Memory B cell (primary cell): ENCODE results near the gene RANBP6.
"Not testable (repeated sequence)": the region's sequence is repeated elsewhere in the genome, so short reads cannot be mapped to it uniquely, and the experiment has no call there.

Source experiments
- ATAC-seq: fragments of 150-1000 bp; cut with Tn5 transposase; 2 replicates; pipeline ENCODE4 v1.10.0; 2021; ENCODE audit warnings: low read depth, mild to moderate bottlenecking, moderate library complexity
- DNase-seq, 2 donors: peaks; one replicate each; pipeline ENCODE4 v3.0.0; 2022; ENCODE audit warnings: low spot score in 2 of 2
- H3K27ac Mint-ChIP-seq: one replicate; pipeline ENCODE4 v1.8.0; 2022; ENCODE audit warnings: mild to moderate bottlenecking, moderate library complexity, mixed read lengths
- H3K27me3 Mint-ChIP-seq: one replicate; pipeline ENCODE4 v1.8.0; 2022; ENCODE audit warnings: mixed read lengths
- H3K36me3 Mint-ChIP-seq: one replicate; pipeline ENCODE4 v1.8.0; 2022; ENCODE audit warnings: mild to moderate bottlenecking, mixed read lengths
- H3K4me1 Mint-ChIP-seq: one replicate; pipeline ENCODE4 v1.8.0; 2022; ENCODE audit warnings: mixed read lengths
- H3K4me3 Mint-ChIP-seq: one replicate; pipeline ENCODE4 v1.8.0; 2022; ENCODE audit warnings: mild to moderate bottlenecking, moderate library complexity, mixed read lengths
- H3K9me3 Mint-ChIP-seq: one replicate; pipeline ENCODE4 v1.8.0; 2022; ENCODE audit warnings: mixed read lengths

Gene RANBP6

DNA sequence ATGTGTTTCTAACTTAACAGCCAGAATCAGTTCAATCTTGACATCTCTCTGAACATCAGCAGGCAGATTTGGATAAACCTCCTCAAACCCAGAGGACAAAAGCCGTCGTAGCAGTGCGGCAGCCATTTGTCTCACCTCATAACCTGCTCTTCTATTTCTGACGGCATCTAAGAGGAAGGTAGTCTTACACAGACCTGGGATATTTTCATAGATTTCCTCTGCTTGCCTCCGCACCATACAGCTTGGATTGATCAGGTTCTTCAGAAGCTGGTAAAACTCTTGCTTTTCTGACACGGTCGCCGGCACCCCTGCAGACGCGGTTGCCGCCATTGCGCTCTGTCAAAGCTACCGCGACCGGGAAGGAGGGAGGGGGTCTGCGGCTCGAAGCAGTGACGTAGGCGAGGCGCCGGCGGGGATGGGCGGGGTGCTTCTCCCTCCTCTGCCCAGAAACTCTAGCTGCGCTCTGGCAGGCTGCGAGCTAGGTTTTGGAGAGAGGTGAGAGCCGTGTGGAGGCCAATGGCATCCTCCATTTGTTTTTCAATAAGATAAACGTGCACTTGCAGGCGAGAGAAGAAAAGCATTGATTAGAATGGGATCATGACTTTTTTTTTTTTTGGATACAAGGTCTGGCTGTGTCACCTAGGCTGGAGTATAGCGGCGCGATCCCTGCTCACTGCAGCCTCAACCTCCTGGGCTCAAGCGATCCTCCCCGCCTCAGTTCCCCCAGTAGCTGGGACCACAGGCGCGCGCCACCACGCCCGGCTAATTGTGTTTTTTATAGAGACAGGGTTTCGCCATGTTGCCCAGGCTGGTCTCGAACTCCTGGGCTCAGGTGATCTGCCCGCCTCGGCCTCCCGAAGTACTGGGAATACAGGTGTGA, at the start of gene RANBP6:
Gene RANBP6 (minus strand): TSS at position 347 of the 880 bp plus-strand sequence. CDS start 17 bp downstream, at position 330.
- peak within 1 kb of the TSS; percentile 98 for H3K27ac Mint-ChIP-seq
- DNase-seq = peak; percentile 84 to 88
- peak within 1 kb of the TSS; percentile 99 for H3K4me3 Mint-ChIP-seq
- no peaks in the 10 kb centered on the region for H3K27me3 Mint-ChIP-seq
- ATAC-seq = peak; percentile 99
- H3K36me3 Mint-ChIP-seq = peaks cover 26% of the 10 kb centered on the region
- H3K4me1 Mint-ChIP-seq = peaks cover 17% of the 10 kb centered on the region
- peaks cover 2% of the 10 kb centered on the region for H3K9me3 Mint-ChIP-seq

DNA sequence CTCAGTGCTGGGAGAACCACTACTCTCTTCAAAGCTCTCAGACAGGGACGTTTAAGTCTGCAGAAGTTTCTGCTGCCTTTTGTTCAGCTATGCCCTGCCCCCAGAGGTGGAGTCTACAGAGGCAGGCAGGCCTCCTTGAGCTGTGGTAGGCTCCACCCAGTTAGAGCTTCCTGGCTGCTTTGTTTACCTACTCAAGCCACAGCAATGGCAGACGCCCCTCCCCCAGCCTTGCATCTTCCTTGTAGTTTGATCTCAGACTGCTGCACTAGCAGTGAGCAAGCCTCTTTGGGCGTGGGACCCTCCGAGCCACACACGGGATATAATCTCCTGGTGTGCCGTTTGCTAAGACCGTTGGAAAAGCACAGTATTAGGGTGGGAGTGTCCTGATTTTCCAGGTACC, 47.7 kb upstream of the RANBP6 start:
- H3K36me3 Mint-ChIP-seq, H3K9me3 Mint-ChIP-seq, H3K27ac Mint-ChIP-seq, DNase-seq, H3K4me1 Mint-ChIP-seq, ATAC-seq, H3K4me3 Mint-ChIP-seq: not testable (repeated sequence)
- peaks cover 10% of the 10 kb centered on the region for H3K27me3 Mint-ChIP-seq

GRCh38 chr9:6055666-6056065, 40.2 kb upstream of the RANBP6 start:
- peaks cover 15% of the 10 kb centered on the region for H3K4me1 Mint-ChIP-seq
- H3K36me3 Mint-ChIP-seq = no peaks in the 10 kb centered on the region
- H3K4me3 Mint-ChIP-seq = no peak overlapping the region
- ATAC-seq = no peak
- H3K27ac Mint-ChIP-seq = no peak overlapping the region
- no peaks in the 10 kb centered on the region for H3K27me3 Mint-ChIP-seq
- no peak for DNase-seq
- no peaks in the 10 kb centered on the region for H3K9me3 Mint-ChIP-seq

DNA sequence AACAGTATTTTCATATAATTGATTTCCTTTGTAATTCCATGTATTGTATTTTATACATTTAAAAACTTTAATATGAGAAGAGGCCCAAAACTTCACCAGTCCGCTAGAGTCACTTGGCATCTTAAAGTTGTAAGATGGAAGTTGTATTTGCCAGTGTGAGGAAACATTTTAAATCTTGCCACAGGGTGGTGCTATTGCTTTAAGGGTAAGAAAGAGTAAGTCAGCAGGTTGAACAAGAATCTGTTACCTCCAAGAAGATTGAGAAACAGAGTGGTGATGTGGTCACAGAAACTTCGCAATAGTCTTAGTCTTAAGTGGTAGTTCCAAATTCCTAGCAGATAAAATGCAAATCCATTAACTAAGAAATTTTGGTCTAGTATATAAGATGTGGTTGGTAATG, 39.8 kb upstream of the RANBP6 start:
- no peak overlapping the region for H3K27ac Mint-ChIP-seq

GRCh38 chr9:6054280-6055099, 39.1 kb upstream of the RANBP6 start:
- Mint-ChIP-seq H3K27ac (no peak overlapping the region), H3K27me3 (no peaks in the 10 kb centered on the region), H3K4me1 (peaks cover 20% of the 10 kb centered on the region), H3K36me3 (no peaks in the 10 kb centered on the region), H3K4me3 (no peak overlapping the region), H3K9me3 (no peaks in the 10 kb centered on the region)
- peak; percentile 54 to 56 for DNase-seq
- peak; percentile 47 for ATAC-seq

More for the DNA sequence above, 39.8 kb upstream of the RANBP6 start:
- ATAC-seq (peak; percentile 44), DNase-seq (peak in 1 of 2 donors; percentile 56)
- Mint-ChIP-seq H3K4me1 (peaks cover 15% of the 10 kb centered on the region), H3K9me3 (no peaks in the 10 kb centered on the region), H3K4me3 (no peak overlapping the region), H3K27me3 (no peaks in the 10 kb centered on the region), H3K36me3 (no peaks in the 10 kb centered on the region)

DNA sequence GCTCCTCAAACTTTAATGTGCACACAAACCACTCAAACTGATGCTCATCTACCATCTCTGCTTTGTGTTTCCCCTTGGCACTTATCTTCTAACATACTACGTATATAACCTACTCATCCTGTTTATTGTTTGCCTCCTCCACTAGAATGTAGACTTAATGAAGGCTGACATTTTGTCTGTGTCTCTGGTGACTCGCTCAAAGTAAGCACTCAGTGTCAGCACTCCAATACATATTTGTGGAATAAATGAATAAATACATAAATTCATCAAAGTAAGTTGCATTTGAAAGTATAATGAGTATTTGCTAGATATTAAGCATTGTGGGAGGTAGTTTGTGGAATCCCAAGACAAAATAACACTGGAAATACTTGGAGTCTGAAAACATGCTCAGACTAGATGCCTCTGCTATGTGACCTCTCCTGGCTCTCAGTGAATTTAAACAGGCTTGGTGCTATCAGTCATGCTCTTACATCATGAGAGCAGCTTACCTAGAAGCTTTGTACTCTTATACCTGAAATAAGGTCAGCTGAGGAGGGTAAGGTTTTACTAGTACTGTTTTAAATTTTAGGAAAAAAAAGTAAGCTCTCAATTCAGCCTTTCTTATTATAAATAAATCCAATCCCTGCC, 37.0 kb upstream of the RANBP6 start:
- Mint-ChIP-seq H3K4me1 (peaks cover 20% of the 10 kb centered on the region), H3K27ac (peak overlapping the region; percentile 90), H3K4me3 (no peak overlapping the region), H3K27me3 (no peaks in the 10 kb centered on the region), H3K36me3 (no peaks in the 10 kb centered on the region), H3K9me3 (no peaks in the 10 kb centered on the region)
- ATAC-seq (no peak), DNase-seq (no peak)

DNA sequence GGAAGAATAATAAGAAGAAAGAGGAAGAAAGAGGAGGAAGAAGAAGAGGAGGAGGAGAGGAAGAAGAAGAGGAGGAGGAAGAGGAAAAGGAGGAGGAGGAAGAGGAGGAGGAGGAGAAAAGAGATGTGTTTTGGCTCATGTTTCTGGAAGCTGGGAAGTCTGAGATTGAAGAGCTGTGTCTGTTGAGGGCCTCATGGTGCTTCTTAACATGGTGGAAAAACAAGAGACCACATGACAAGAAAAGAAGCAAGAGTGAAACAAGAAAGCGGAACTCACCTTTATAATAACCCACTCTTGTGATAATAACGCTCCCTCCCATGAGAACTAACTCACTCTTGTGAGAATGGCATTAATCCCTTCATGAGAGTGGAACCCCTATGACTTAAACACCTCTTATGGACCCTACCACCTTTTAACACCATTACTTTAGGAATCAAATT, 36.1 kb upstream of the RANBP6 start:
- Mint-ChIP-seq H3K4me1 (peaks cover 20% of the 10 kb centered on the region), H3K9me3 (no peaks in the 10 kb centered on the region), H3K36me3 (peaks cover 2% of the 10 kb centered on the region), H3K4me3 (peak overlapping the region; percentile 1), H3K27ac (peak overlapping the region; percentile 90), H3K27me3 (peaks cover 2% of the 10 kb centered on the region)
- peak in 1 of 2 donors; percentile 41 for DNase-seq
- peak; percentile 92 for ATAC-seq

DNA sequence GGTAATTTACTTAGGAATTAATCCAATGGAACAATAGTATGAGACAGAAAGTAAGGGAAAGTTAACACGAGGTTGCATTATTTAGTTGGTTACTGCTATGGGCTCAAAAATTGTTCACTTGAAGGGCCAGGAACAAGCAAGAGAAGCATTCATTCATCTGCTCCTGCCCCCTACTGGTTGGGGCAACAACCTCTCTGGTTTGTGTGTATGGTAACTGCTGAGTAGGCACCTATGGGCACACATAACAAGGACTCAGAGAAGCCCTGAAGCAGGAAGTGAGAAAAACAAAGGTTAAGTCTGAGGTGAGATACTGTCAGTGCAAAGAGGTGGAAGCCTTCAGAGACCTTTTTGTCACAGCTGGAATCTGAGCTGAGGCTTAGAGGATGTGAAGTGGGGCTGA, 34.4 kb upstream of the RANBP6 start:
- peak; percentile 21 for ATAC-seq
- H3K4me1 Mint-ChIP-seq = peaks cover 20% of the 10 kb centered on the region
- no peaks in the 10 kb centered on the region for H3K9me3 Mint-ChIP-seq
- no peak overlapping the region for H3K27ac Mint-ChIP-seq
- H3K4me3 Mint-ChIP-seq = no peak overlapping the region
- H3K36me3 Mint-ChIP-seq = peaks cover 2% of the 10 kb centered on the region
- H3K27me3 Mint-ChIP-seq = peaks cover 2% of the 10 kb centered on the region
- DNase-seq = no peak

GRCh38 chr9:6048039-6048438, 32.6 kb upstream of the RANBP6 start:
- peaks cover 18% of the 10 kb centered on the region for H3K4me1 Mint-ChIP-seq
- H3K4me3 Mint-ChIP-seq = no peak overlapping the region
- no peaks in the 10 kb centered on the region for H3K9me3 Mint-ChIP-seq
- peaks cover 2% of the 10 kb centered on the region for H3K36me3 Mint-ChIP-seq
- peaks cover 2% of the 10 kb centered on the region for H3K27me3 Mint-ChIP-seq
- no peak for ATAC-seq
- H3K27ac Mint-ChIP-seq = no peak overlapping the region
- DNase-seq = no peak

DNA sequence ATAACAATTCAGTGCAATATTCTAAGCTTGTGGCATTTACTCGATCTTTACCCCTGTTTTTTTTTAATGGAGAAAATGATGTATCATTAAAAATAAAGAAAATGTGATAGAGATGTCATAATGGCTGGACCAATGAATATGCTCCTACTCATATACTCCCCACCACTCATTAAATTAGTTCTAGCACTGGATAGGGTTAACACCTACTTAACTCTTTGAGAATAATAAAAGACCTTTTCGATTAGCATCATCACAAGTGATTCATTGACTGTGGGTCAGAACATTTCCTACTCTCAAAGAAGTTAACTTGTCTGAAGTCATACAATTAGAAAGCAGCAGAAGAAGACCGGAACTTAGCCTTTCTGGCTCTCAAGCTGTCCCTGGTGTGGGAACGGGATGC, 31.6 kb upstream of the RANBP6 start:
- Mint-ChIP-seq H3K9me3 (no peaks in the 10 kb centered on the region), H3K27me3 (peaks cover 2% of the 10 kb centered on the region), H3K36me3 (peaks cover 2% of the 10 kb centered on the region), H3K4me1 (peaks cover 14% of the 10 kb centered on the region), H3K4me3 (no peak overlapping the region), H3K27ac (no peak overlapping the region)
- no peak for DNase-seq
- ATAC-seq = no peak

DNA sequence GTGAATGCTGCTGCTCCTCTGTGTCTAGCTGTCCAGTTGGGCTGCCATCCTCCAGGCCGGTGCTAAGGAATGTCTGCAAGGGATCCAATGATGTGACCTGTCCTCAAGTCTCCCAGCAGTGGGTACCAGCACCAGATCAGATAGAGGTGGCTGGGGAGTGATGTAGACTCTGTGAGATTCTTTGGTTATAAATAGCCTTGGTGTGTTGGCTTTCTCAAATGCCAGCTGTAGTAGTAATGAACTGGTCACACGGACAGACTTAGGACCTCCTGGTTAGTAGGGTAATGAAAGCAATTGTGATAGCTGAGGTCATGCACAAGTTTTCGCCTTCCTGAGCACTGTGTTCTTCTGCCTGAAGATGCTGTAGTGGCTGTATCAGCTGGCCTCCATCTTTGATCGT, 29.9 kb upstream of the RANBP6 start:
- H3K9me3 Mint-ChIP-seq = peaks cover 5% of the 10 kb centered on the region
- DNase-seq (no peak), ATAC-seq (no peak)
- no peak overlapping the region for H3K4me3 Mint-ChIP-seq
- peaks cover 4% of the 10 kb centered on the region for H3K27me3 Mint-ChIP-seq
- H3K27ac Mint-ChIP-seq = no peak overlapping the region
- peaks cover 8% of the 10 kb centered on the region for H3K4me1 Mint-ChIP-seq
- H3K36me3 Mint-ChIP-seq = peaks cover 2% of the 10 kb centered on the region

- Mint-ChIP-seq H3K27ac (no peak overlapping the region), H3K4me1 (peaks cover 6% of the 10 kb centered on the region), H3K36me3 (no peaks in the 10 kb centered on the region), H3K4me3 (no peak overlapping the region), H3K9me3 (peaks cover 5% of the 10 kb centered on the region), H3K27me3 (peaks cover 2% of the 10 kb centered on the region)
- peak; percentile 68 for ATAC-seq
- no peak for DNase-seq
Observed at GRCh38 chr9:6040077-6040476, 24.7 kb upstream of the RANBP6 start.

DNA sequence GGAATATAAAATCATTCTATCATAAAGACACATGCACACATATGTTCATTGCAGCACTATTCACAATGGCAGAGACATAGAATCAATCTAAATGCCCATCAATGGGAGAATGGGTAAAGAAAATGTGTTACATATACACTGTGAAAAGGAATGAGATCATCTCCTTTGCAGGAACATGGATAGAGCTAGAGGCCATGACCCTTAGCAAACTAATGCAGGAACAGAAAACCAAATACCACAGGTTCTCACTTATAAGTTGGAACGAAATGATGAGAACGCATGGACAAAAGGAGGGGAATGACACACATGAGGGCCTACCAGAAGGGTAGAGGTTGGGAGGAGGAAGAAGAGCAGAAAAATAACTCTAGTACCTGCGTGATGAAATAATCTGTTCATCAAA, 21.0 kb upstream of the RANBP6 start:
- ATAC-seq (no peak), DNase-seq (no peak)
- peaks cover 5% of the 10 kb centered on the region for H3K9me3 Mint-ChIP-seq
- H3K27ac Mint-ChIP-seq = no peak overlapping the region
- peaks cover 6% of the 10 kb centered on the region for H3K4me1 Mint-ChIP-seq
- no peak overlapping the region for H3K4me3 Mint-ChIP-seq
- H3K36me3 Mint-ChIP-seq = no peaks in the 10 kb centered on the region
- H3K27me3 Mint-ChIP-seq = peaks cover 6% of the 10 kb centered on the region

DNA sequence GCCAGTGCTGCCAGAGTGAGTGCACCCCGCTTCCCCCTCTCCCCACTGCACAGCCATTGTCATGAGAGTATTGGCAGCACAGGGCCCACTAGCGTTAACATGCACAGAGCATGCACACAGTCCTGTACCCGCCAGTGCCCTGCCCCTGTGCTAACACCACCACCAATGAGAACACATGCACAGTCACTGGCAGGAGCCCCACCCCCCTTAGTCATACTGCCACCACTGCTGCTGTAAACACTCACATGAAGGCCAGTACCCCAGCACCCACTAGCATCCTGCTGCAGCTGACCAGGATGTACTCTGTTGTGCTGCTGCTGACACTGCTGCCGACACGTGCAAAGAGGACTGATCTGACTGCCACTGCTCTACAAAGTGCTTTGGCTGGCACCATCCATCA, 19.5 kb upstream of the RANBP6 start:
- Mint-ChIP-seq H3K9me3 (no peaks in the 10 kb centered on the region), H3K4me3 (no peak overlapping the region), H3K36me3 (no peaks in the 10 kb centered on the region), H3K4me1 (no peaks in the 10 kb centered on the region), H3K27ac (no peak overlapping the region), H3K27me3 (peaks cover 5% of the 10 kb centered on the region)
- no peak for ATAC-seq
- DNase-seq = no peak
